NCI-H446 treated with DMSO at 0.1 percent for 48 hours (cell line): ENCODE measurements around the gene PKNOX2.

Experiments used
- DNase-seq: peaks from one replicate; lab custom pipeline; 2025; lab: John Stamatoyannopoulos, UW

The PKNOX2 gene

GRCh38 chr11:125164422-125165110 lies at the start of gene PKNOX2:
TSS of gene PKNOX2 (plus strand) at chr11:125164751. CDS start at chr11:125351306, 186,555 bp downstream.
- no peak for DNase-seq

GRCh38 chr11:125117429-125117828 lies 47.1 kb upstream of the PKNOX2 start:
- no peak for DNase-seq

GRCh38 chr11:125123194-125123946 lies 41.2 kb upstream of the PKNOX2 start:
- no peak for DNase-seq

- peak; percentile 85 for DNase-seq
Observed at GRCh38 chr11:125123947-125124617, 40.5 kb upstream of the PKNOX2 start.

GRCh38 chr11:125124618-125124992 lies 39.9 kb upstream of the PKNOX2 start:
- no peak for DNase-seq

- DNase-seq = no peak
Observed at GRCh38 chr11:125128450-125128849, 36.1 kb upstream of the PKNOX2 start.

- DNase-seq = no peak
Observed at GRCh38 chr11:125129316-125129993, 35.1 kb upstream of the PKNOX2 start.

GRCh38 chr11:125132071-125132470 lies 32.5 kb upstream of the PKNOX2 start:
- no peak for DNase-seq

GRCh38 chr11:125132596-125132995 lies 32.0 kb upstream of the PKNOX2 start:
- no peak for DNase-seq

GRCh38 chr11:125136001-125136400 lies 28.6 kb upstream of the PKNOX2 start:
- no peak for DNase-seq

GRCh38 chr11:125138966-125139365 lies 25.6 kb upstream of the PKNOX2 start:
- no peak for DNase-seq

- no peak for DNase-seq
Observed at GRCh38 chr11:125139778-125140177, 24.8 kb upstream of the PKNOX2 start.

- no peak for DNase-seq
Observed at GRCh38 chr11:125140233-125140632, 24.3 kb upstream of the PKNOX2 start.

- no peak for DNase-seq
Observed at GRCh38 chr11:125141178-125141577, 23.4 kb upstream of the PKNOX2 start.

GRCh38 chr11:125141686-125142535 lies 22.6 kb upstream of the PKNOX2 start:
- DNase-seq = no peak

GRCh38 chr11:125146232-125146631 lies 18.3 kb upstream of the PKNOX2 start:
- DNase-seq = no peak

- no peak for DNase-seq
Observed at GRCh38 chr11:125147280-125147679, 17.3 kb upstream of the PKNOX2 start.

GRCh38 chr11:125148011-125148410 lies 16.5 kb upstream of the PKNOX2 start:
- DNase-seq = no peak

- DNase-seq = no peak
Observed at GRCh38 chr11:125148743-125149142, 15.8 kb upstream of the PKNOX2 start.

- no peak for DNase-seq
Observed at GRCh38 chr11:125153837-125154236, 10.7 kb upstream of the PKNOX2 start.

- no peak for DNase-seq
Observed at GRCh38 chr11:125154378-125155099, 10.0 kb upstream of the PKNOX2 start.
